ENCODE results near the gene OR10A3. TPM values are rescaled to one million over a fixed set of nuclear protein-coding genes. Genes with fewer than 3 reads are reported as not detected.

Gene OR10A3
- polyA plus RNA-seq, 1 donor (not counting 4 experiments of a cell fraction or from before 2014, with no cell fraction given), result 0.04 TPM

DNA sequence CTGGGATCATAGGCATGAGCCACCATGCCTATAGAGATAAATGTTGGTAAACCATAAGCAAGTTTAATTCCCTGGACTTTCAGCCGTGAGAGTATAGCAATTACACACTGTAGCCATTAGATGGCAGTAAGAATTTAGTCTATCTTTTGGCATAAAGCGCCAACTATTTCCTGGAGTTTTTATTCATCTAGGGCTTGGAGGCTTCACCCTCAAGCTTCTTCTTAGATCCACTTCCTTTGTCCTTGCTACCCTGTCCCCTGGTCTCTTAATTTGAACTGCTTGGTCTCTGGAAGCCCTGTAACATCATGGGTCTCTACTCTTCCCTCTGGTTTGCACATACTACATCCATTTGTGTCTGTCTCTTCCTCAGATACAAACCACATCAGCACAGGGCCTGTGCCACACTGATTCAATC is 48.7 kb downstream of the OR10A3 start:
- Histone ChIP-seq H2AFZ (ENCODE audit: control insufficient read depth, low read length) (peak overlapping the region; percentile 96), H3K79me2 (ENCODE audit: control insufficient read depth, insufficient read depth, low read length) (no peaks in the 10 kb centered on the region), H3K4me1 (ENCODE audit: control insufficient read depth, extremely low read depth, insufficient read depth, low read length) (peaks cover 8% of the 10 kb centered on the region), H3K9me1 (ENCODE audit: control insufficient read depth, extremely low read depth, insufficient read depth, low read length) (no peaks in the 10 kb centered on the region), H3K27ac (ENCODE audit: control insufficient read depth, insufficient read depth, low read length) (no peak overlapping the region), H3K4me3 (ENCODE audit: control insufficient read depth in 2 of 3, extremely low read depth in 1 of 3, insufficient read depth in 2 of 3, low read depth in 1 of 3, low read length in 3 of 3) (no peak overlapping the region), H3K9ac (ENCODE audit: control insufficient read depth, extremely low read depth, insufficient read depth, low read length) (no peak overlapping the region), H4K20me1 (ENCODE audit: control insufficient read depth, extremely low read depth, insufficient read depth, low read length) (no peaks in the 10 kb centered on the region), H3K9me3 (ENCODE audit: control insufficient read depth, low read depth, low read length) (no peaks in the 10 kb centered on the region), H3K36me3 (ENCODE audit: control insufficient read depth in 2 of 2, extremely low read depth in 1 of 2, insufficient read depth in 2 of 2, low read length in 2 of 2) (no peaks in the 10 kb centered on the region), H3K4me2 (ENCODE audit: control insufficient read depth, extremely low read depth, insufficient read depth, low read depth, low read length) (no peak overlapping the region), H3K27me3 (ENCODE audit: control insufficient read depth, extremely low read depth, insufficient read depth, low read length) (no peaks in the 10 kb centered on the region)
- dilution Hi-C loops (cut with MboI; ENCODE audit: extremely low pct_ligation_motif_present, low sequenced_read_pairs), result no loop called here
- TF ChIP-seq, protein P1, sequence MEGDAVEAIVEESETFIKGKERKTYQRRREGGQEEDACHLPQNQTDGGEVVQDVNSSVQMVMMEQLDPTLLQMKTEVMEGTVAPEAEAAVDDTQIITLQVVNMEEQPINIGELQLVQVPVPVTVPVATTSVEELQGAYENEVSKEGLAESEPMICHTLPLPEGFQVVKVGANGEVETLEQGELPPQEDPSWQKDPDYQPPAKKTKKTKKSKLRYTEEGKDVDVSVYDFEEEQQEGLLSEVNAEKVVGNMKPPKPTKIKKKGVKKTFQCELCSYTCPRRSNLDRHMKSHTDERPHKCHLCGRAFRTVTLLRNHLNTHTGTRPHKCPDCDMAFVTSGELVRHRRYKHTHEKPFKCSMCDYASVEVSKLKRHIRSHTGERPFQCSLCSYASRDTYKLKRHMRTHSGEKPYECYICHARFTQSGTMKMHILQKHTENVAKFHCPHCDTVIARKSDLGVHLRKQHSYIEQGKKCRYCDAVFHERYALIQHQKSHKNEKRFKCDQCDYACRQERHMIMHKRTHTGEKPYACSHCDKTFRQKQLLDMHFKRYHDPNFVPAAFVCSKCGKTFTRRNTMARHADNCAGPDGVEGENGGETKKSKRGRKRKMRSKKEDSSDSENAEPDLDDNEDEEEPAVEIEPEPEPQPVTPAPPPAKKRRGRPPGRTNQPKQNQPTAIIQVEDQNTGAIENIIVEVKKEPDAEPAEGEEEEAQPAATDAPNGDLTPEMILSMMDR (optimal IDR thresholded peaks at IDR 0.05 in 1 of 3, IDR thresholded peaks at IDR 0.05 in 1 of 3, conservative IDR thresholded peaks at IDR 0.05 in 1 of 3; ENCODE audit: extremely low read depth in 1 of 3, insufficient read depth in 2 of 3, low read length in 3 of 3), result peak in 2 of 3 experiments; percentile 59 to 72
- no peak for TF ChIP-seq EZH2 (IDR thresholded peaks at IDR 0.05; ENCODE audit: low read length)
- FAIRE-seq (peak; percentile 84), DNase-seq (ENCODE audit: low read depth, low spot score) (no peak)

DNA sequence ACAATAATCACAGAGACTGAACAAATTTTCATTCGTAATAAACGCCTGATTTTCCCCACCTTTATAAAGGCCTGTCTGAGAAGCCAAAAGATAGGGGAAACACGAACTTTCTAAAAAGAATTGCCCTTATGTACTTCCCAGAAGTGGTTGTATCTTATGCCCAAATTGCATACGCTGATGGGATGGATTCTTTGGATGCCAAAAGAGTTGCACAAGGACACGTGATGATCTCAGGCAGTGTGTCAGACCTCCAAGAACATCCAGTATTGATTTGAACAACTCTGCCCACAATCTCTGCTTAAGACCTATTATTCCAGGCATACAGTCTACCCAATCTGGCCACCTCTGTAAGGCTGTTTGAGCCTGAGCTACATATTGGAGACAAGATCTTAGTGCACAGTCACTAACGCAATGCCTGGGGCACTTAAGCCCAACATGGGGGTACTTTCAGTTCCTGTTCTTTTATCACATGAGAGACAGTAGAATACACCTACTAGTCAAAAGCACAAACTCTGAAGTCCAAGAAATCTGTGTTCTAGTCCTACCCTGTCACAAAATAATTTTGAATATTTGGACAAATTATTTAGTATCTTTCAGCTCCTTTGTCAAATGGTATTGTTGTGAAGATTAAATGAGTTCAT is 49.3 kb downstream of the OR10A3 start:
- no peak overlapping the region for H2AFZ ChIP-seq (ENCODE audit: control insufficient read depth, low read length)
- H3K4me3 ChIP-seq (ENCODE audit: control insufficient read depth in 2 of 3, extremely low read depth in 1 of 3, insufficient read depth in 2 of 3, low read depth in 1 of 3, low read length in 3 of 3), result no peak overlapping the region
- no peaks in the 10 kb centered on the region for H3K79me2 ChIP-seq (ENCODE audit: control insufficient read depth, insufficient read depth, low read length)
- H3K9me3 ChIP-seq (ENCODE audit: control insufficient read depth, low read depth, low read length), result no peaks in the 10 kb centered on the region
- TF ChIP-seq, protein P1 (optimal IDR thresholded peaks at IDR 0.05 in 1 of 3, IDR thresholded peaks at IDR 0.05 in 1 of 3, conservative IDR thresholded peaks at IDR 0.05 in 1 of 3; ENCODE audit: extremely low read depth in 1 of 3, insufficient read depth in 2 of 3, low read length in 3 of 3), result no peak
- TF ChIP-seq EZH2 (IDR thresholded peaks at IDR 0.05; ENCODE audit: low read length), result no peak
- H3K4me2 ChIP-seq (ENCODE audit: control insufficient read depth, extremely low read depth, insufficient read depth, low read depth, low read length), result no peak overlapping the region
- DNase-seq (ENCODE audit: low read depth, low spot score) (no peak), FAIRE-seq (peak; percentile 5)
- H3K4me1 ChIP-seq (ENCODE audit: control insufficient read depth, extremely low read depth, insufficient read depth, low read length), result peaks cover 8% of the 10 kb centered on the region
- H3K27me3 ChIP-seq (ENCODE audit: control insufficient read depth, extremely low read depth, insufficient read depth, low read length), result no peaks in the 10 kb centered on the region
- no peaks in the 10 kb centered on the region for H3K36me3 ChIP-seq (ENCODE audit: control insufficient read depth in 2 of 2, extremely low read depth in 1 of 2, insufficient read depth in 2 of 2, low read length in 2 of 2)
- no peak overlapping the region for H3K27ac ChIP-seq (ENCODE audit: control insufficient read depth, insufficient read depth, low read length)
- dilution Hi-C loops (cut with MboI; ENCODE audit: extremely low pct_ligation_motif_present, low sequenced_read_pairs), result no loop called here
- H3K9me1 ChIP-seq (ENCODE audit: control insufficient read depth, extremely low read depth, insufficient read depth, low read length), result no peaks in the 10 kb centered on the region
- H4K20me1 ChIP-seq (ENCODE audit: control insufficient read depth, extremely low read depth, insufficient read depth, low read length), result no peaks in the 10 kb centered on the region
- no peak overlapping the region for H3K9ac ChIP-seq (ENCODE audit: control insufficient read depth, extremely low read depth, insufficient read depth, low read length)
